ENCODE results near the gene CCDC126.
"Not testable (repeated sequence)": the region's sequence is repeated elsewhere in the genome, so short reads cannot be mapped to it uniquely, and the experiment has no call there.

The CCDC126 gene

DNA sequence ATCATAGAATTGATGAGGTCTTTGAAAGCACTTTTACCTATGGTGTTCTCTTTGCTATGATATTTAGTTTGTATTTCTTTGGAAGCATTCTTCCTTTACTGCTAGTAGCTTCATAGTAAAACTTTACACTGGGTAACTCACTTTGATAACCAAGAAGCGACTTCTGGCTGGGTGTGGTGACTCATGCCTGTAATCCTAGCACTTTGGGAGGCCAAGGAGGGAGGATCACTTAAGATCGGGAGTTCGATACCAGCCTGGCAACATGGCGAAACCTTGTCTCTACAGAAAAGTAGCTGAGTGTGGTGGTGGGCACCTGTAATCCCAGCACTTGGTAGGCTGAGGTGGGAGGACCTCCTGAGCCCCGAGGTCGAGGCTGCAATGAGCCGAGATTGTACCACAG is 36.2 kb downstream of the CCDC126 start:
- no peak for DNase-seq

DNA sequence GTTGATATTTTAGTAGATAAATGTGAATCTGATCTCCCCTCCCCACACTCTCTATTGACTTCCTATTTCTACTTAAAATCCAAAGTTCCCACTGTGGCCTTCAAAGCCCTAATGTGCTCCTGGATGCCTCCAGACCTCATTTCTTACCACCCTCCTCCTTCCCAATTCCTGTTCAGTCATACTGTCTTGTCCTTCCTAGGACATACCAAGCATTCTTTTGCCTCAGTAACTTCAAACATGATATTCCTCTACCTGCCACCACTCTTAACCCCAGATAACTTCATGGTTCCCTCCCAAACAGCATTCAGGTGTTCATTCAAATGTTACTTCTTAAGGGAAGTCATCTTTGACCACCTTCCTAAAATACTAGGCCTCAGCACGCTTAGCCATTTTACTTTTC is 48.6 kb downstream of the CCDC126 start:
- DNase-seq = no peak

DNA sequence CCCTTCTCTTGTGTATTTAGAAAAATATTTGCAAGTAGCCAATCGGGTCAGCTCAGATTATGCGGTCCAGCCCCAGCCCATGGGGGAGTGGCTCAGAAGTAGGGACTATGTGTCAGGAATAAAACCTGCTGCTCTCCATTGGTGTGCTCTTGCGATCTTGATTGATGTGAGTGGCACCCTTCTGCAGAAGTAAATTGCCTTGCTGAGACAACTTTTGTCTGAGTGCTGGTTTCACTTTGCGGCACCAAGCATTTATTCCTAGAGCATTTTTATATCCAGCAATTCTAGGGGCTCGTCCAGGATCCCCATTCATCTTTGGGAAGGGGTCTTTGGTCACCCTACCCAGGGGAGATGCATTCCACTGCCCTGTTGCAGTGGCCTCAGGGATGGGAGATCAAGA is 56.8 kb downstream of the CCDC126 start:
- no peak for DNase-seq

DNA sequence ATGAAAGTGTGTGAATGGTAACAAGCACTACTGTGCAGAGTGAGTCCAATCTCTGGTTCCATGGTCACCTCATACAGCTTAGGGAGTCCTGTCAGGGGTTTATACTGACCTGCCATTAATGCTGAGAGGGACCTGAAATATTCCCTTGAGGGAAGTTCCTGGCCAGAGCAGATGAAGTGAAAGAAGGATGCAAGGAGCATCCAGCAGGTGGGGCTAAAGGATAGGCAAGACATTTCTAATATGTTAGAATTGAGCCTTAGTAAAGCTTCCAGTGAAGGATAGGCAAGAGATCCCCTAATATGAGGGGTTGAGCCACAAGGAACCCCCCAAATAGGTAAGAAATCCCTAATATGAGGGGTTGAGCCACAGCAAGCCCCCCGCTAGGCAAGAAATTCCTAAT is 57.3 kb downstream of the CCDC126 start:
- DNase-seq = peak in 1 of 5 experiments; percentile 18

DNA sequence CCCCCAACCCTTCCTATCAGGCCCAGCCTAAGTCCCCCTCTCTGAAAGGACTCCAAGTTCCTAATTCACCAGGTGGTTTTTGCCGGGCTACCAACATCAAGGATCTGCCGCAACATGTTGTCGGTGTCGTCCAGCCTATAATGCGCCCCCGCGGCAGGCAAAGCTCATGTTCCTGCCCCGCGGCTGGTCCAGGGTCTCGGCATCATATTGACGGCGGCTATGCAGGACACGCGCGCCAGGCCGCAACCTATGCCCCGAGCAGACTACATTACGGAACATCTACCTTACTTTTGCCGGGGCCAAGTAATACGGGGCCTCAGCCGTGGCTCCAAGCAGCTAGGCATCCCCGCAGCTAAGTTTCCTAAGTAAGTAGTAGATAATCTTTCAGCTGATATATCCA is 58.3 kb downstream of the CCDC126 start:
- no peak for DNase-seq

DNA sequence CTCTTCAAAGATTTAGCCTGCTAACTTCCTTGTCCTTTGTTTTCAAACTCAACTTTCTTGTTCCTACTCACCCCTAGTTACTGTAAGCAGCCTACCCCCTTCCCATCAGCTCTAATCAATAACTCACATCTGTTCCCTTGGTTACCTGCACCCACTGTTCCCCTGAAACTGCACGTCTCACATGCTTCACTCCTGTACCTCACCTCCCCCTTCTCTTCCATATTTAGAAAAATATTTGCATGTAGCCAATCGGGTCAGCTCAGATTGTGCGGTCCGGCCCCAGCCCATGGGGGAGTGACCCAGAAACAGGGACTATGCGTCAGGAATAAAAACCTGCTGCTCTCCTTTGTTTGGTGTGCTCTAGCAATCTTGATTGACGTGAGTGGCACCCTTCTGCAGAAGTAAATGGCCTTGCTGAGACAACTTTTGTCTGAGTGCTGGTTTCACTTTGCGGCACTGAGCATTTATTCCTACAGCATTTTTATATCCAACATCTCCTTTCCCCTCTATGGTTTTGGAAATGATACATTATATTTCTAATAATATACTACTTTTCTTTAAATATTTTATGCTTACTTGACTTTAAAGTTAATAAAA is 61.7 kb downstream of the CCDC126 start:
- no peak for DNase-seq

DNA sequence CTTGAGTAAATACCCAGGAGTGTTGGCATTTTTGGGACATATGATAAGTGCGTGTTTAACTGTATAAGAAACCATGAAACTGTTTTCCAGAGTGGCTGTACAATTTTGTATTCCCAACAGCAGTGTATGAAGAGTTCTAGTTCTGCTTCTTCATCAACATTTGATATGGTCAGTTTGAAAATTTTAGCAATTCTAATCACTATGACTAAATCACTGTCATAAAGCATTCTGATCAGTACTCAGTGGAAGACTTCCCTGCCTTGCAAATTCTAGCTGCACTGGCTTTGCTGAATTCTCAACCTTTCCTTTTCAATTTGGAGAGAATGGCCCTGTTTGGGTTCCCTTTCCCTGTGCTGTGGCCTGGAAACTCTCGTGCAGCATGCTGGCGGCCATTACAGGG is 64.2 kb downstream of the CCDC126 start:
- DNase-seq = no peak

DNA sequence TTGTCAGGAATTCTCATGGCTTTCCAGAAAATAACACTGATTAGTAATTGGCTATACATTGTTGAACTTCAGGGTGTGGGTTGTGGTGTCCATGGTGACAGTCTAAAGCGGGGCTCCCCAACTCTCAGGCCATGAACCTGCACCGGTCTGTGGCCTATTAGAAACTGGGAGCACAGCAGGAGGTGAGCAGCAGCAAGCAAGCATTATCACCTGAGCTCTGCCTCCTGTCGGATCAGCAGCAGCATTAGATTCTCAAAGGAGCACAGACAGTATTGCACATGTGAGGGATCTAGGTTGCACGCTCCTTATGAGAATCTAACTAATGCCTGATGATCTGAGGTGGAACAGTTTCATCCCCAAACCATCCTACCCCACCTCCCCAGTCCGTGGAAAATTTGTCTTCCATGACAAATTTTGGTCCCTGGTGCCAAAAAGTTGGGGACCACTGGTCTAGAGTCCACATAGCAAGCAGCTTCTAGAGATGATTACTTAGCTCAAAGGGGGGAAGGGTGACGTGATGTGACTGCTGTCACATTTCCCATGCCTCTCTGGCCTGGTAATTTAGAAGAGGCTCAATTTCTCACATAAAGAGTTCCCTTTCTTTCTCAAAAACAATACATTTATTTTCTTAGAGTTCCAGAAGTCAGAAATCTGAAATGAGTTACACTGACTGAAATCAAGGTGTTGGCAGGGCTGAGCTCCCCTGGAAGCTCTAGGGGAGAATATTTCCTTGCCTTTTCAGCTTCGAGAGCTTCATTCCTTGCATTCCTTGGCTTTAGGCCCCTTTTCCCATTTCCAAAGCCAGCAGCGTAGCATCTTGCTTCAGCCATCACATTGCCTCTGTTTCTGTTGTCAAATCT is 65.2 kb downstream of the CCDC126 start:
- DNase-seq = no peak

DNA sequence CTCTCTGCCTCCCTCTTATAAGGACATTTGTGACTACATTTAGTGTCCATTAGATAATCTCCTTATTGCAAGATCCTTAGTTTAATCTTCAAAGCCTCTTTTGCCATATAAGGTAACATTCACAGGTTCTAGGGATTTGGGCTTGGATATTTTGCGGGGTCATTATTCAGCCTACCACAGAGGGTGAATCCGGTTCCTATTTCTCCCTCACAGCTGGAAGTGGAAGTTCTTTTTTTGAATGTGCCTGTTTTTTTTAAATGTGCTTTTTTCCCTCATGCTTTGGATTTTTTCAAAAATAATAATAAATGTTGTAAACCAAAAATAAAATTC is 65.8 kb downstream of the CCDC126 start:
- no peak for DNase-seq

DNA sequence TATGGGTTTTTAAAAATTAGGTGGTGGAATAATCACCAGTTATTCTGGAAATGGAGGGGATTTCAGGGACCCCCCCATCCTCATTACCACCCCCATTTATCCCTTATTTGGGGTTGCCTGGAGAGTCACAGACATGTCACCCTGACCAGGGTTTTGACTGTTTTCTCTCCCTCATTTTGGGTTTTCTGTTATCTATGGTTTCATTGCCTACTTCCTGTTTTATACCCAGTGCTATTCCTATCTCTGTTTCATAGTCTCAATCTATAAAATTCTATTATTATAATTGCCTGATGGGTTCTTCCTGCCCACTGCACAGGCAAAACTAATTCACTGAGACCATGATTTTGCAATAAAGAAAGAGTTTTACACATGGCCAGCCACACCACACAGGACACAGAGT is 66.9 kb downstream of the CCDC126 start:
- DNase-seq = no peak

DNA sequence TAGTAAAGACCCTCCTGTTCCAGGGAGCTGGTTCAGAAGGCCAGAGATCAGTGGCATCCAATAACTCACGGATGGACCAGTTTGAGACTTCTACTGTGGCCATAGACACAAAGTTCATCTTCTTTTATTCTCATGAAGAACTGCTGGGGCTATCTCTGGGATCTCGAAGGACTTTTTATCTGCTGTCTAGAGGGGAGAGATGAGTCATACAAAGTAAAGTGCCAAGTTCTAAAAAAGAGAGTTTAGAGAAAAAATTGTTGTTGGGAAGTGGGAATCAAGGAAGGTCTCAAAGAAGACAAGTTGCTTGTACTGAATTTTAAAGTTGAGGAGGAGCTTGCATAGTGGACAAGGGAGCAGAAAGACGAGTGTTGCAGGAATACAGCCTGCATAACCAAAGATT is 74.9 kb downstream of the CCDC126 start:
- DNase-seq = peak in 1 of 5 experiments; percentile 2

DNA sequence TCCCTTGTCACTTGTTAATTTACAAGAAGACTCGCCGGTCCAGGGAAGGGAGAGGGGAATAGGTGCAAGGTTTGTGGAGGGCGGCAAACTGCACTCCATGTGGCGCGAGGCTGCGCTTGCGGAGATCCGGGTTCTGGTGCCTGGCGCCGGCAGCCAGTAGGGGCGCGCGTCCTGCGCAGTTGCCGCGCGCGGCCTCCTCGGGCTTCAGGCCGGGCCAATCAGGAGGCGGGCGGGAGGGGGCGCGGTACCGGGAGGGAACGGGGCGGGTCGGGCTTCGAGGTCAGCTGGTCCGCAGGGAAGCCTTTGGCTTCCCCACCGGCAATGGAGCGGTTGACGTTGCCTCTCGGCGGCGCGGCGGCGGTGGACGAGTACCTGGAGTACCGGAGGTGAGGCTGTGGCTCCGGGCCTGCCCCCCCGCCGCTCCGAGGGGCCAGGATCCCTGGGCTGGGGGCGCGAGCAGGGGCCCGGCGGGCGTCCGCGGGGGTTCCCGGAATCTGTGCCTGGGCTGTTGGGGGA is 82.8 kb downstream of the CCDC126 start, which contains the start of gene FAM221A:
TSS of gene FAM221A (plus strand) at position 302 of the 516 bp plus-strand sequence. CDS start at position 322, 20 bp downstream.
- peak; percentile 65 to 87 (median 75) for DNase-seq

DNA sequence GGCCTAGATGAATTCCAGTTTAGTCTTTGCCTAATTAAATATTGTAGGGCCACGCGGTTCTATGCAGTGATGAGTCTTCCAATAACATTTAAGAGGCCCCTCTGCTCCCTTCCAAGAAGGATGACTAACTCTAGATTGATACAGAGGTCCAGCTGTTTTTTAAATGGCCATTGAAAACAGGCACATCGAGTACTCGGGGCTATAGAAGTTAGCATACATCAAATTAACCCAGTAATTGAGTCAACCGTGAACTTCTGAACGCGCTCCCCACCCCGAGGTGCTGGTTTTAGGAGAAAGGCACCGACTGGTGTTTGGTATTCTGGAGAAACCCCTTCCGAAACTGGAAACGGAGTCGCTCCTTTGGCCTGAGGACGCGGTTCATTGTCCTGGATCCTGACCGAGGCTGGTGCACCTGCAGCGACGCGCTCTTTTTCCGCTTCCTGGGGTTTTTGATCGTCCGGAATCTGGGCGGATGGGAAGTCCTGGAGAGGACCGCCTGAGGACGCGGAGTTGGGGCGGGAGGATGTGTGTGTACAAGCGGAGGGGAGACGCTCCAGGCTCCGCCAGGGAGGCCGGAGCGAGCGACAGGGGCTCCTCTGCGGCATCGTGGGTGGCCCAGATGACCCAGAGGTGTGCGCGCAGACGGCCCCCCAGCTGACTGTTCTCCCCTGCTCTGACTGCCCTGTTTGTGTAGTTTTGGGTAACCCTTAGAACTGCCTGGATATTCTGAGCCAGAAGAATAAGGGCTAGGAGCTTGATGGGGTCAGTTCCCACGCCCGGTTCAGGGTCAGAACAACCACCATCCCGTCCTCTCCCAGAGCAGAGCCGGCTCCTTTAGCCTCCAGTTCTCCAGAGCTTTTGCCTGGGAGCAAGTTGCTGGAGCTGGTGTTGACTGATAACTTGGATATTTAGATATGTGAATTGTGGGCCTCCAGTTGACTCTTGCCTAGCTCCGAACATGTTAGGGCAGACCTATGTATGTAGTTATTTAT is 83.5 kb downstream of the CCDC126 start:
- DNase-seq = peak; percentile 11 to 68 (median 23)

DNA sequence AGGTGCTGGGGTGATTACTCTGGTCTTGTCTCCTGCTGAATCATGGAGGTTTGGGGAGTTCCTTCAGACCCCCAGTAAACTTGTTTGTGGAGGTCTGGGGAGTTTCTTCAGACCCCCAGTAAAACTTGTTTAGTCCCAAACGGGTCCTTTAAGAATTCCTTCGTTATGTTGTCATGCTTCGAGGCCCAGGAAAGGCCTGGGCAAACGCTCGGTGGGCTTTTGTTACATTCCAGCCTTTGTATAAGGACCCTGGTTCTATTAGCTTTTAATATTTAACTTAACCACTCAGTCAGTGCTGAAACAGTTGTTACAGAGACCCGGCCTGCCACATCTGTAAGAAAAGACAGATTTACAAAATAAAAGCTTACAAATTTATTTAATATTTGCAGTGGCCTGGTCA is 86.9 kb downstream of the CCDC126 start:
- not testable (repeated sequence) for DNase-seq

DNA sequence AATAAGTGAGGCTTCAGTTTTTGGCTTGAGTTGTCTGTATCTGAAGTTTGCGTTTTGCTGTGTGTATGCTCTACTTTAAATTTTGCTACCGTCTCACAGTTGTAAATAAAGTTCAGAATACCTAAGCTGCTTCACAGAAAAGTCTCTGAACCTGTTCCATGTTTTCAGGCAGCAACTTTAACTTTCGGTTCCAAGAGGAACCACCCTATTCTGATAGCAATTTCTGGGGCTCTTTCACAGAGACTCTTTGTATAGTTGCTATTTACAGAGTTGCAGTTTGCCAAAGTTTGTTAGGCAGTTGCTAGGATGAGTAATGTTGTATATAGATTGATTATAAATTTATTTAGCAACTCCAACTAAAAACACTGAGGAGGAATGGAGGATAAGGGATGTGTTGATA is 88.5 kb downstream of the CCDC126 start:
- DNase-seq = no peak

DNA sequence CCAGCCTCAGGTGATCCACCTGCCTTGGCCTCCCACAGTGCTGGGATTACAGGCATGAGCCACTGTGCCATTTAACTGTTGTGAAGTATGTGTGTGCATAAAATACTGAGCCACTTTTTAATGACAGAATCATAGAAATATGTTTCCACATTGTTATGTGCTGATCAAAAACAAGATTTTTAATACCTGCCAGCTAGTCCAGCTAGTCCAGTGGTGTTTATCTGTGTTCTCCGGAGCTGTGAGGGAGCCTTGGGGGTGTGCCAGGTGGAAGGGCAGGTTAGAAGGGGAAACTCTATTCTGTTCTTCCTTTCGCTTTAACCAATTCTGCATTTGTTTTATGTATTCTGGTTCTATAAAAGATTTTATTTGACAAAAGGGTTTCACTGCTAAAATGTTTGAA is 89.8 kb downstream of the CCDC126 start:
- no peak for DNase-seq

DNA sequence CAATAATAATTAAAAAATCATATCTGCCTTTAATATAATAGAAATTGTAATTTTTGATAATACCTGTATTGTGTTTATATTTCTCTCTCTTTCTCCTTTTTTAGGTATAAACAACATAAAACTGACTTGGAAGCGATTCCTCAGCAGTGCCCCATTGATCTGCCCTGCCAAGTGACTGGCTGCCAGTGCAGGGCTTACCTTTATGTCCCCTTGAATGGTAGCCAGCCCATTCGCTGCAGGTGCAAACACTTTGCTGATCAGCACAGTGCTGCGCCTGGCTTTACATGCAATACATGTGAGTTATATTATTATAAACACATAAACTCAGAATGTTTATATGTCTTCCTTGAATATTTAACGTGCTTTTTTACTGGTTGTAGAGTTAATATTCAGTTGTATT is 92.0 kb downstream of the CCDC126 start:
- DNase-seq = no peak

DNA sequence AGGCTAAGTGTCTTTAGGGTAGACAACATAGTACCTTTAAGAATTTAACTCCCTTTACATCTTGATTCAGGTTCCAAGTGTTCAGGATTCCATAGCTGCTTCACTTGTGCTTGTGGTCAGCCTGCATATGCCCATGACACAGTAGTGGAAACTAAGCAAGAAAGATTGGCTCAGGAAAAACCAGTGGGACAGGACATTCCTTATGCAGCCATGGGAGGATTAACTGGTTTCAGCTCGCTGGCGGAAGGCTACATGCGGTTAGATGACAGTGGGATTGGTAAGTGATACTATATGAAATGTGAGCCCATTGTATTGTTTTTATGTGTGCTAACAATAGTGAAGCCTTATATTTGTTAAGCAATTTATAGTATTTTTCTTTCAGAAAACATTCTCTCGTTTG is 94.1 kb downstream of the CCDC126 start:
- no peak for DNase-seq

DNA sequence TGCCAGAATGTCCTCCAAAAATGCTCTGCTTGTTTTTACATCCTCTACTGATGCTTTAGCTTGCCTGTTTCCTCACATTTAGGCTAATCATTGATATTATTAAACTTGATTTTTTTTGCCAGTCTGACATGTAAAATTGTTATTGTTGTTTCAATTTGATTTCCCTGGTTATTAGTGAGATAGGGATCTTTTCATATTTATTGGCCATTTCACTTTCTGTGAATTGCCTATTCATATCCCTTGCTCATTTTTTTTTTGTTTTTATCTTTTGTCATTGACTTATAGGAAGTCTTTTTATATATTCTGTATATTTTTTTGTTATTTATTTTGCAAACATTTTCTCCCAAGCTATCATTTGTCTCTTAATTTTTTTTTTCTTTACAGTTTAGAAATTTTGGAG is 96.0 kb downstream of the CCDC126 start:
- no peak for DNase-seq
